HCT116 (cell line): Measurements from ENCODE around the gene LRCH4.

ENCODE experiments used
- EZH2 ChIP-seq: fragments of 200-600 bp; sonication (generic); IDR thresholded peaks from 2 replicates; pipeline ENCODE4 v1.6.1; 2017; ENCODE audit warnings: antibody characterized with exemption, mixed run types
- JUND ChIP-seq: IDR thresholded peaks from 2 replicates; pipeline ENCODE4 v1.6.1; 2012
- POLR2A ChIP-seq: IDR thresholded peaks from 2 replicates; pipeline ENCODE4 v1.7.0; 2011; ENCODE audit warnings: borderline replicate concordance; ENCODE audit not compliant: insufficient read depth, insufficient read length; ENCODE audit errors: extremely low read depth
- POLR2AphosphoS5 ChIP-seq: IDR thresholded peaks from 2 replicates; pipeline ENCODE4 v1.6.1; 2011; ENCODE audit warnings: mild to moderate bottlenecking, low read depth, low read length, moderate library complexity
- RAD21 ChIP-seq: IDR thresholded peaks from 2 replicates; pipeline ENCODE4 v1.6.1; 2012; ENCODE audit warnings: low read depth, mild to moderate bottlenecking
- SIN3A ChIP-seq: IDR thresholded peaks from 2 replicates; pipeline ENCODE4 v1.6.1; 2012; ENCODE audit warnings: low read depth
- SRF ChIP-seq: IDR thresholded peaks from 2 replicates; pipeline ENCODE4 v1.6.1; 2012; ENCODE audit warnings: low read depth
- YY1 ChIP-seq: IDR thresholded peaks from 2 replicates; pipeline ENCODE4 v1.6.1; 2011; ENCODE audit warnings: low read length, low read depth, moderate library complexity, mild to moderate bottlenecking; ENCODE audit not compliant: insufficient replicate concordance; ENCODE audit errors: extremely low read depth
- ZFX ChIP-seq: fragments of 450-650 bp; IDR thresholded peaks from 2 replicates; pipeline ENCODE4 v1.6.1; 2017
- TF ChIP-seq, protein P1 (sequence below), 3 experiments: fragments of 200-600 bp in 1 of 3; sonication (generic) in 1 of 3; IDR thresholded peaks in 2 of 3; conservative IDR thresholded peaks in 1 of 3; 2 replicates each; pipeline ENCODE4 v1.5.1; 2012 to 2017; ENCODE audit warnings: low read depth in 2 of 3, low read length in 2 of 3, antibody characterized with exemption in 1 of 3, borderline replicate concordance in 1 of 3, control low read depth in 1 of 3, mild to moderate bottlenecking in 1 of 3, mixed read lengths in 1 of 3, mixed run types in 1 of 3, moderate library complexity in 1 of 3; ENCODE audit not compliant: insufficient read depth in 1 of 3
- TF ChIP-seq, protein P2 (sequence below): IDR thresholded peaks from 2 replicates; pipeline ENCODE4 v1.6.1; 2011; ENCODE audit warnings: mild to moderate bottlenecking, low read length, moderate library complexity; ENCODE audit not compliant: insufficient replicate concordance; ENCODE audit errors: extremely low read depth
- TF ChIP-seq, protein P3 (sequence below): IDR thresholded peaks from 2 replicates; pipeline ENCODE4 v1.6.1; 2012
- TF ChIP-seq, protein P4 (sequence below): IDR thresholded peaks from 2 replicates; pipeline ENCODE4 v1.6.1; 2012; ENCODE audit warnings: low read depth
- TF ChIP-seq, protein P5 (sequence below): IDR thresholded peaks from 2 replicates; pipeline ENCODE4 v1.6.1; 2012

DNA sequence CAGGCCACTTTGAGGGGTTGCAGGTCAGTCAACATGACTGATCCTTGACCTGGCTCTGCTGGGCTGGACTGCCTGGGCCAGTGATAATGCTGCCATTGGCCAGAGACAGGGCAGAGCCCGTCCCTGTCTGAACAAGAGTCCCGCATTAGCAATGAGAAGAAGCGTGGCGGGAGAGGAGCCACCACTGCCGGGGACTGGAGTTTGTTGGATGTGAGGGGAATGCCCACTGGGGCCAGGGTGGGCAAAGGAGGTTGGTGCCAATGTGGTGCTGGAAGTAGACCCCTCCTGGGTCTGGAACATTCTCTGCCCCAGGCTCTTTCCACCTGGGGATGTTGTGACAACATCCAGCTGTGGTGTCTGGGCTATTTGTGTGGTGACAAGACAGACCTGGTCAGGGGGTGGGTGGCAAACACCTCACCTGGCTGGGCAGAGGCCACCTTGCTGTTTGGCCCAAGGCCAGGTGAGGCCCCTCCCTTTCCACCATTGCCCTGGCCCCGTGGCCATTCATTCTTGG, 19.9 kb downstream of the LRCH4 start:
- TF ChIP-seq POLR2A (no peak), RAD21 (no peak), EZH2 (no peak), SIN3A (no peak), POLR2AphosphoS5 (no peak), SRF (no peak), JUND (no peak), YY1 (no peak), ZFX (no peak)
- TF ChIP-seq, protein P1, sequence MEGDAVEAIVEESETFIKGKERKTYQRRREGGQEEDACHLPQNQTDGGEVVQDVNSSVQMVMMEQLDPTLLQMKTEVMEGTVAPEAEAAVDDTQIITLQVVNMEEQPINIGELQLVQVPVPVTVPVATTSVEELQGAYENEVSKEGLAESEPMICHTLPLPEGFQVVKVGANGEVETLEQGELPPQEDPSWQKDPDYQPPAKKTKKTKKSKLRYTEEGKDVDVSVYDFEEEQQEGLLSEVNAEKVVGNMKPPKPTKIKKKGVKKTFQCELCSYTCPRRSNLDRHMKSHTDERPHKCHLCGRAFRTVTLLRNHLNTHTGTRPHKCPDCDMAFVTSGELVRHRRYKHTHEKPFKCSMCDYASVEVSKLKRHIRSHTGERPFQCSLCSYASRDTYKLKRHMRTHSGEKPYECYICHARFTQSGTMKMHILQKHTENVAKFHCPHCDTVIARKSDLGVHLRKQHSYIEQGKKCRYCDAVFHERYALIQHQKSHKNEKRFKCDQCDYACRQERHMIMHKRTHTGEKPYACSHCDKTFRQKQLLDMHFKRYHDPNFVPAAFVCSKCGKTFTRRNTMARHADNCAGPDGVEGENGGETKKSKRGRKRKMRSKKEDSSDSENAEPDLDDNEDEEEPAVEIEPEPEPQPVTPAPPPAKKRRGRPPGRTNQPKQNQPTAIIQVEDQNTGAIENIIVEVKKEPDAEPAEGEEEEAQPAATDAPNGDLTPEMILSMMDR (IDR thresholded peaks at IDR 0.05 in 2 of 3, conservative IDR thresholded peaks at IDR 0.05 in 1 of 3; ENCODE audit: borderline replicate concordance in 1 of 3, insufficient read depth in 1 of 3, low read depth in 2 of 3, low read length in 2 of 3): no peak
- TF ChIP-seq, protein P2, sequence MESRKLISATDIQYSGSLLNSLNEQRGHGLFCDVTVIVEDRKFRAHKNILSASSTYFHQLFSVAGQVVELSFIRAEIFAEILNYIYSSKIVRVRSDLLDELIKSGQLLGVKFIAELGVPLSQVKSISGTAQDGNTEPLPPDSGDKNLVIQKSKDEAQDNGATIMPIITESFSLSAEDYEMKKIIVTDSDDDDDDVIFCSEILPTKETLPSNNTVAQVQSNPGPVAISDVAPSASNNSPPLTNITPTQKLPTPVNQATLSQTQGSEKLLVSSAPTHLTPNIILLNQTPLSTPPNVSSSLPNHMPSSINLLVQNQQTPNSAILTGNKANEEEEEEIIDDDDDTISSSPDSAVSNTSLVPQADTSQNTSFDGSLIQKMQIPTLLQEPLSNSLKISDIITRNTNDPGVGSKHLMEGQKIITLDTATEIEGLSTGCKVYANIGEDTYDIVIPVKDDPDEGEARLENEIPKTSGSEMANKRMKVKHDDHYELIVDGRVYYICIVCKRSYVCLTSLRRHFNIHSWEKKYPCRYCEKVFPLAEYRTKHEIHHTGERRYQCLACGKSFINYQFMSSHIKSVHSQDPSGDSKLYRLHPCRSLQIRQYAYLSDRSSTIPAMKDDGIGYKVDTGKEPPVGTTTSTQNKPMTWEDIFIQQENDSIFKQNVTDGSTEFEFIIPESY: no peak
- TF ChIP-seq, protein P3, sequence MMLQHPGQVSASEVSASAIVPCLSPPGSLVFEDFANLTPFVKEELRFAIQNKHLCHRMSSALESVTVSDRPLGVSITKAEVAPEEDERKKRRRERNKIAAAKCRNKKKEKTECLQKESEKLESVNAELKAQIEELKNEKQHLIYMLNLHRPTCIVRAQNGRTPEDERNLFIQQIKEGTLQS: no peak
- TF ChIP-seq, protein P4, sequence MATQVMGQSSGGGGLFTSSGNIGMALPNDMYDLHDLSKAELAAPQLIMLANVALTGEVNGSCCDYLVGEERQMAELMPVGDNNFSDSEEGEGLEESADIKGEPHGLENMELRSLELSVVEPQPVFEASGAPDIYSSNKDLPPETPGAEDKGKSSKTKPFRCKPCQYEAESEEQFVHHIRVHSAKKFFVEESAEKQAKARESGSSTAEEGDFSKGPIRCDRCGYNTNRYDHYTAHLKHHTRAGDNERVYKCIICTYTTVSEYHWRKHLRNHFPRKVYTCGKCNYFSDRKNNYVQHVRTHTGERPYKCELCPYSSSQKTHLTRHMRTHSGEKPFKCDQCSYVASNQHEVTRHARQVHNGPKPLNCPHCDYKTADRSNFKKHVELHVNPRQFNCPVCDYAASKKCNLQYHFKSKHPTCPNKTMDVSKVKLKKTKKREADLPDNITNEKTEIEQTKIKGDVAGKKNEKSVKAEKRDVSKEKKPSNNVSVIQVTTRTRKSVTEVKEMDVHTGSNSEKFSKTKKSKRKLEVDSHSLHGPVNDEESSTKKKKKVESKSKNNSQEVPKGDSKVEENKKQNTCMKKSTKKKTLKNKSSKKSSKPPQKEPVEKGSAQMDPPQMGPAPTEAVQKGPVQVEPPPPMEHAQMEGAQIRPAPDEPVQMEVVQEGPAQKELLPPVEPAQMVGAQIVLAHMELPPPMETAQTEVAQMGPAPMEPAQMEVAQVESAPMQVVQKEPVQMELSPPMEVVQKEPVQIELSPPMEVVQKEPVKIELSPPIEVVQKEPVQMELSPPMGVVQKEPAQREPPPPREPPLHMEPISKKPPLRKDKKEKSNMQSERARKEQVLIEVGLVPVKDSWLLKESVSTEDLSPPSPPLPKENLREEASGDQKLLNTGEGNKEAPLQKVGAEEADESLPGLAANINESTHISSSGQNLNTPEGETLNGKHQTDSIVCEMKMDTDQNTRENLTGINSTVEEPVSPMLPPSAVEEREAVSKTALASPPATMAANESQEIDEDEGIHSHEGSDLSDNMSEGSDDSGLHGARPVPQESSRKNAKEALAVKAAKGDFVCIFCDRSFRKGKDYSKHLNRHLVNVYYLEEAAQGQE: no peak
- TF ChIP-seq, protein P5, sequence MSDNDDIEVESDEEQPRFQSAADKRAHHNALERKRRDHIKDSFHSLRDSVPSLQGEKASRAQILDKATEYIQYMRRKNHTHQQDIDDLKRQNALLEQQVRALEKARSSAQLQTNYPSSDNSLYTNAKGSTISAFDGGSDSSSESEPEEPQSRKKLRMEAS: no peak
